ENCODE results near the gene LTK. TPM values are rescaled to one million over a fixed set of nuclear protein-coding genes. Genes with fewer than 3 reads are reported as not detected.

The LTK gene
- total and polyA plus RNA-seq, 2 donors (not counting 1 experiment from before 2014, with no cell fraction given) = 4.4 to 9.7 TPM

DNA sequence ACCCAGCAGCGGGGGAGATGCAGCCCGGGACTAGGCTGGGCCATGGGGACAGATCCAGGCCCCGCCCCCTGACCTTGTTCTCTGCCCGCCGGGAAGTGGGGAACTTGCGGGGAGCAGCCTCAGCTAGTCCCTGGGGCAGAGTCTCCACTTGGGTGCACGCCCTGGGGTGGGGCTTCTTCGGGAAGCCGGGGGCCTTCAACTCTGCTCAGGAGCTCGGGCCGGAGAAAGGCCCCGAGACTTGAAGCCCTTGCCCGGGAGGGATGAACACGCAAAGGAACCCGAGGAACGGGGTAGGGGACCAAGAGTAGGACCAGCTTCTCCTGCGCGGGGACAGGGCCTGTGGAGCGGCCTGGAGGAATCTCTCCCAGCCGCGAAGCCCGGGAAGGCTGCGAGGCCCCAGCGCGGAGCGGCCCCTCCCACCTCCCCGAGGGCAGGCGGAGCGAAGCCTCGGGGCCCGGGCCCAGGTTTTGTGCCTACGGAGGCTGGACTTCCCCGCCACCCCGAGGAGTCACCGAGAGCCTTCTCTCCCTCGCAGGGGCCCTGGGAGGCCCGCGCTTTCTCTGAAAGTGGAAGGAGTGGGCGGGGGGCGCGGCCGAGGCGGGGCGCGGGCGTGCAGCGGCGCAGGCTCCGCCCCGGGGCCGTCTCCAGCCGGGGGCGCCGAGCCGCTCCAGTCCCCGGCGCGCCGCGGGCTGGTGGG lies 20.3 kb downstream of the LTK start, which contains the start of gene ITPKA:
TSS of gene ITPKA (plus strand) at position 670 of the 697 bp plus-strand sequence. CDS start 54 bp downstream, outside the sequence.
- H3K9ac ChIP-seq (ENCODE audit: low read length) = peak within 1 kb of the TSS; percentile 83
- H3K27me3 ChIP-seq (replicated peaks in 1 of 4; ENCODE audit: control extremely low read depth in 1 of 4, control insufficient read depth in 3 of 4, insufficient read depth in 4 of 4, low read length in 3 of 4) = peaks cover 0 to 82% (median 30%) of the 10 kb centered on the region in 4 experiments
- TF ChIP-seq EZH2 (IDR thresholded peaks at IDR 0.05; ENCODE audit: borderline replicate concordance, insufficient read depth, low read depth, low read length, poor library complexity, severe bottlenecking) (no peak), CTCF (IDR thresholded peaks at IDR 0.05) (no peak)
- POLR2A ChIA-PET = interaction anchor here (1.2 kb wide), 1 partner anchor 51 kb away, joined by 3 read pairs; the partner anchor contains the start of gene RPAP1
- DNase-seq (peak; percentile 87), ATAC-seq (ENCODE audit: low read depth) (peak; percentile 88)
- WGBS (ENCODE audit: insufficient coverage) = 0% methylated on average over 52 of the region's 60 CpGs
- intact Hi-C loops (cut with micrococcal nuclease) = loop anchor here (1.0 to 2.0 kb wide), 4 partner anchors 10 to 167 kb away; partner anchors contain the start of genes LTK, MGA and RPAP1
- H3K9me3 ChIP-seq (ENCODE audit: control extremely low read depth in 1 of 3, control insufficient read depth in 2 of 3, insufficient read depth in 1 of 3, low read length in 2 of 3) = peaks cover 0 to 22% (median 0%) of the 10 kb centered on the region in 3 donors
- H4K20me1 ChIP-seq (ENCODE audit: control insufficient read depth, insufficient read depth, low read length, poor library complexity, severe bottlenecking) = peaks cover 15% of the 10 kb centered on the region
- peak within 1 kb of the TSS; percentile 5 to 81 (median 67) for H3K4me3 ChIP-seq (ENCODE audit: control extremely low read depth in 1 of 5, extremely low read depth in 1 of 5, insufficient read depth in 1 of 5, low read depth in 2 of 5, low read length in 4 of 5)
- peaks cover 30 to 32% of the 10 kb centered on the region in 2 donors for H3K4me1 ChIP-seq (ENCODE audit: control insufficient read depth in 2 of 2, insufficient read depth in 2 of 2, low read length in 2 of 2)
- Mint-ChIP-seq H3K9me3 (ENCODE audit: insufficient read depth) (no peaks in the 10 kb centered on the region), H3K4me3 (peak within 1 kb of the TSS; percentile 81), H3K4me1 (peaks cover 11% of the 10 kb centered on the region), H3K27ac (peak within 1 kb of the TSS; percentile 50), H3K27me3 (peaks cover 40% of the 10 kb centered on the region)
- peak within 1 kb of the TSS; percentile 100 for H3K4me2 ChIP-seq (replicated peaks; ENCODE audit: low read depth, low read length, poor library complexity, severe bottlenecking)
- no peak within 1 kb of the TSS for H3K27ac ChIP-seq (ENCODE audit: low read length in 2 of 2)
- no peaks in the 10 kb centered on the region for H3K36me3 ChIP-seq (replicated peaks in 1 of 2; ENCODE audit: control extremely low read depth in 1 of 2, control insufficient read depth in 1 of 2, extremely low read depth in 1 of 2, insufficient read depth in 2 of 2, low read length in 1 of 2)
- CTCF ChIA-PET = interaction anchor here (0.5 to 1.4 kb wide), 5 partner anchors 8 to 213 kb away, joined by 3 to 5 read pairs (median 3); no protein-coding TSS in a partner anchor
- no peaks in the 10 kb centered on the region for H3K79me2 ChIP-seq (ENCODE audit: control insufficient read depth, insufficient read depth, low read length)
- H2AFZ ChIP-seq (ENCODE audit: insufficient read depth, low read depth, low read length, poor library complexity, severe bottlenecking) = peak within 1 kb of the TSS; percentile 93

Data from B cell (primary cell).